GM12878 (cell line): Measurements from ENCODE around the gene SLC25A48. TPM values are rescaled to one million over a fixed set of nuclear protein-coding genes. Genes with fewer than 3 reads are reported as not detected.

Experiments
- ATAC-seq: fragments of 200-7000 bp; cut with Tn5 transposase; 3 replicates; pipeline ENCODE4 v1.9.1; 2020; ENCODE audit warnings: mild to moderate bottlenecking, moderate library complexity
- BruUV-seq: library from RNA; stranded (reverse); fragments of 400-500 nt; replicated peaks from 2 replicates; lab custom pipeline; 2021; lab: Mats Ljungman, UMichigan
- CTCF ChIA-PET: fragments of 300-600 bp; sonication (Branson Sonifier 250); formaldehyde crosslinking; extraction: SDS; loops from one replicate; lab custom pipeline; 2021; ENCODE audit warnings: inconsistent platforms; lab: Yijun Ruan, JAX
- POLR2A ChIA-PET: fragments of 350-600 bp; formaldehyde crosslinking; extraction: SDS; loops from one replicate; lab custom pipeline; 2021; ENCODE audit warnings: inconsistent platforms; lab: Charles Lee
- RAD21 ChIA-PET: fragments of 300-600 bp; sonication (Branson Sonifier 250); formaldehyde crosslinking; loops from one replicate; lab custom pipeline; 2023; ENCODE audit warnings: antibody characterized with exemption; ENCODE audit not compliant: unreplicated experiment; lab: Charles Lee
- SMC1A ChIA-PET: fragments of 300-600 bp; sonication (Branson Sonifier 250); formaldehyde crosslinking; loops from one replicate; lab custom pipeline; 2023; ENCODE audit not compliant: unreplicated experiment, uncharacterized antibody; lab: Charles Lee
- DNase-seq: peaks from one replicate; pipeline ENCODE4 v3.0.0-alpha.2; 2011; ENCODE audit warnings: low read depth, low spot score
- FAIRE-seq: peaks from 3 replicates; lab custom pipeline; 2011; peaks lifted over from hg19 to GRCh38; lab: Jason Lieb, UNC
- H2AFZ ChIP-seq: 2 replicates; pipeline ENCODE4 v1.6.0; 2011; ENCODE audit warnings: low read depth, low read length, control low read depth; ENCODE audit not compliant: control insufficient read depth
- H3K27ac ChIP-seq: 2 replicates; pipeline ENCODE4 v1.5.1; 2011; ENCODE audit warnings: control low read depth; ENCODE audit not compliant: control insufficient read depth, insufficient read depth
- H3K27me3 ChIP-seq, 2 experiments: replicated peaks in 1 of 2; 2 replicates each; pipeline versions ENCODE4 v1.6.0 to v1.6.1; 2011; ENCODE audit warnings: low read length in 1 of 2; ENCODE audit not compliant: control insufficient read depth in 2 of 2, insufficient read depth in 2 of 2
- H3K36me3 ChIP-seq, 2 experiments: 2 replicates each; pipeline ENCODE4 v1.5.1; 2011; ENCODE audit warnings: low read length in 1 of 2; ENCODE audit not compliant: control insufficient read depth in 2 of 2, insufficient read depth in 2 of 2
- H3K4me1 ChIP-seq: 2 replicates; pipeline ENCODE4 v1.6.1; 2011; ENCODE audit warnings: mild to moderate bottlenecking, low read length, moderate library complexity, mixed read lengths; ENCODE audit not compliant: control insufficient read depth, insufficient read depth
- H3K4me2 ChIP-seq: 2 replicates; pipeline ENCODE4 v1.6.0; 2011; ENCODE audit warnings: control low read depth; ENCODE audit not compliant: control insufficient read depth, insufficient read depth
- H3K4me3 ChIP-seq: fragments of 200-600 bp; sonication (generic); 2 replicates; pipeline ENCODE4 v1.5.1; 2016
- H3K79me2 ChIP-seq: 2 replicates; pipeline ENCODE4 v1.6.0; 2011; ENCODE audit warnings: low read length; ENCODE audit not compliant: control insufficient read depth, insufficient read depth
- H3K9ac ChIP-seq: 2 replicates; pipeline ENCODE4 v1.8.0; 2011; ENCODE audit warnings: low read length, control low read depth, mixed read lengths; ENCODE audit not compliant: control insufficient read depth, insufficient read depth
- H3K9me3 ChIP-seq: replicated peaks from 3 replicates; pipeline ENCODE4 v1.5.1; 2011; ENCODE audit warnings: mild to moderate bottlenecking, low read length; ENCODE audit not compliant: control insufficient read depth, insufficient read depth
- H4K20me1 ChIP-seq: 2 replicates; pipeline ENCODE4 v1.6.0; 2011; ENCODE audit not compliant: control insufficient read depth, insufficient read depth
- CREB1 ChIP-seq: IDR thresholded peaks from 2 replicates; pipeline ENCODE4 v1.6.1; 2012; ENCODE audit warnings: low read depth, mild to moderate bottlenecking, inconsistent platforms
- CREM ChIP-seq: IDR thresholded peaks from 2 replicates; pipeline ENCODE4 v1.6.1; 2014; ENCODE audit warnings: antibody characterized with exemption, low read depth
- FOS ChIP-seq: IDR thresholded peaks from 3 replicates; pipeline ENCODE4 v1.6.1; 2011; ENCODE audit warnings: borderline replicate concordance; ENCODE audit not compliant: insufficient read length; ENCODE audit errors: extremely low read depth
- HDGF ChIP-seq: fragments of 450-650 bp; IDR thresholded peaks from 2 replicates; pipeline ENCODE4 v1.6.1; 2016; ENCODE audit warnings: antibody characterized with exemption
- KLF5 ChIP-seq: fragments of 450-650 bp; IDR thresholded peaks from 2 replicates; pipeline ENCODE4 v1.6.1; 2014; ENCODE audit warnings: mild to moderate bottlenecking; ENCODE audit not compliant: partially characterized antibody
- NBN ChIP-seq: fragments of 450-650 bp; IDR thresholded peaks from 2 replicates; pipeline ENCODE4 v1.6.1; 2016
- SIX5 ChIP-seq: IDR thresholded peaks from 2 replicates; pipeline ENCODE4 v1.6.1; 2011; ENCODE audit warnings: mild to moderate bottlenecking, low read depth, low read length, moderate library complexity; ENCODE audit not compliant: severe bottlenecking
- TAF1 ChIP-seq: IDR thresholded peaks from 2 replicates; pipeline ENCODE4 v1.6.1; 2011; ENCODE audit warnings: mild to moderate bottlenecking, low read depth, low read length, borderline replicate concordance
- WGBS: methylation state at CpG from one replicate; pipeline ENCODE4 v1.1.6; 2016; ENCODE audit warnings: low lambda C conversion rate; ENCODE audit not compliant: insufficient replicate concordance, insufficient coverage; ENCODE audit errors: missing lambda C conversion rate; 5-methylcytosine and 5-hydroxymethylcytosine counted together
- in situ Hi-C: fragments of 300-500 bp; cut with MboI; formaldehyde crosslinking; loops from 9 replicates; pipeline ENCODE4 v1.14.3; 2018; ENCODE audit warnings: mixed read lengths
- intact Hi-C: fragments of 100-400 bp; cut with micrococcal nuclease; formaldehyde crosslinking; loops from one replicate; pipeline ENCODE4 v1.14.2; 2022; ENCODE audit not compliant: unreplicated experiment
- polyA plus RNA-seq, 11 experiments: library from polyadenylated mRNA; depleted of rRNA in 4 of 11; unstranded in 6 of 11; stranded (reverse) in 5 of 11; fragments of >200 nt; fragmentation: Nextera tagmentation in 4 of 11; fragmentation: Illumina TruSeq in 1 of 11; extraction: Ambion mirVana in 4 of 11; extraction: Trizol in 1 of 11; gene quantifications; 1 replicate in 1 of 11; 2 replicates in 10 of 11; pipeline versions ENCODE4 v1.2.1 to v1.2.3, GENCODE V29; 2011 to 2016; ENCODE audit warnings: inconsistent platforms in 2 of 11, missing spikeins in 2 of 11, low read depth in 1 of 11
- total RNA-seq, 4 experiments: library from RNA; depleted of rRNA in 3 of 4; stranded (reverse); fragments of >200 nt in 3 of 4; fragmentation: Illumina TruSeq in 1 of 4; extraction: Trizol in 1 of 4; gene quantifications; 2 replicates each; pipeline versions ENCODE4 v1.2.1 to v1.2.3, GENCODE V29; 2013 to 2021
- TF ChIP-seq, protein P1 (sequence below): IDR thresholded peaks from 2 replicates; pipeline ENCODE4 v1.6.1; 2012; ENCODE audit warnings: low read length, inconsistent platforms
- TF ChIP-seq, protein P2 (sequence below), 3 experiments: IDR thresholded peaks in 2 of 3; conservative IDR thresholded peaks in 1 of 3; 2 replicates each; pipeline ENCODE4 v1.5.1; 2011; ENCODE audit warnings: low read depth in 3 of 3, low read length in 3 of 3, mild to moderate bottlenecking in 3 of 3, control low read depth in 2 of 3, moderate library complexity in 2 of 3, inconsistent platforms in 1 of 3, mixed read lengths in 1 of 3; ENCODE audit not compliant: control insufficient read depth in 2 of 3, insufficient read depth in 1 of 3; ENCODE audit errors: extremely low read depth in 1 of 3

Gene SLC25A48
- total and polyA plus RNA-seq, 10 of the 15 experiments (the other 5 are each of a cell fraction or from before 2014, with no cell fraction given) = 0.06 TPM; not detected in 9

DNA sequence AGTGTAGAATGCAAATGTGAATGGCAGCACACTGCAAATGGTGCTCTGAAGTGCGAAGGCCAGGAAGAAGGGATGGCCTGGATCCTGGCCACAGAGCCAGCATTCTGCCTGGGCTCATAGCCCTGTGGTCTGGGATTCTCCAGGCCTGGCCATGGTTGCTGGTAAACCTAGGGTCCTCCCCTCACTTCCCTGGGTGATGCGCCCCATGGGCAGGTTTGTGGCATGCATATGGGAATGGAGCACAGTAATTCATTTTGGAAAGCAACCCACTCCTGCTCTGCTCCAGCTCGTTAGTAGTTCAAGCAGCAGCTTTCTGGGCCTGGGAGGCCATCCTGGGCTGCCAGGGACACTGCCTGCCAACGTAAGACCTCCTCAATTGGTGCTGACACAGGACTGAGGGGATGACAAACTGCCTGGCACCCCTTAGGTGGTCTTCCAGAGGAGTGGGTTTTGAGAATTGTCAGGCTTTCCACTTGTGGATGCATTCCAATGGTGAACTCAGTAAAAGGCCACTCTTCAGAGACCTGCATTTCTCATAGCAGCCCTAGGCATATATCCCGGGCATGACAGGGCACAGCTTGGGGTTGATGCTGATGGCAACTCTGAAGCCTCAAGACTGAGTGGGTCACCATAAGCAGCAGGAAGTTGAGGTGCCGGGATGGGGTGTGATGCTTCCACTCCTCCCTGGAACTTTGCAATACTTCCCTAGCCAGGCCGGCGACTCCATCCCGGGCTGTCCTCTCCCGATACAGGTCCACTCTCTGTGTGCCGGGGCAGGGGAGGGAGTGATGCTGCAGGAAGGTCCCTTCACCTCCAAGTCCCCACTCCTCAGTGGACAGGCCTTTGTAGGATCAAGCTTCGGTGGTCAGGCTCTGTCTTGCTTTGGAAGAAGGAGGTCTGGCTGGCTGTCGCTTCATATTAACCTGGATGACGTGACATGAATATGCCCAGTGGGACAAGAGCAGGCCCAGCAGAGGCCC is 1.2 kb upstream of the SLC25A48 start (continued):
- TF ChIP-seq, protein P1, sequence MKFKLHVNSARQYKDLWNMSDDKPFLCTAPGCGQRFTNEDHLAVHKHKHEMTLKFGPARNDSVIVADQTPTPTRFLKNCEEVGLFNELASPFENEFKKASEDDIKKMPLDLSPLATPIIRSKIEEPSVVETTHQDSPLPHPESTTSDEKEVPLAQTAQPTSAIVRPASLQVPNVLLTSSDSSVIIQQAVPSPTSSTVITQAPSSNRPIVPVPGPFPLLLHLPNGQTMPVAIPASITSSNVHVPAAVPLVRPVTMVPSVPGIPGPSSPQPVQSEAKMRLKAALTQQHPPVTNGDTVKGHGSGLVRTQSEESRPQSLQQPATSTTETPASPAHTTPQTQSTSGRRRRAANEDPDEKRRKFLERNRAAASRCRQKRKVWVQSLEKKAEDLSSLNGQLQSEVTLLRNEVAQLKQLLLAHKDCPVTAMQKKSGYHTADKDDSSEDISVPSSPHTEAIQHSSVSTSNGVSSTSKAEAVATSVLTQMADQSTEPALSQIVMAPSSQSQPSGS = no peak
- no peak for TF ChIP-seq SIX5
- TF ChIP-seq FOS = no peak
- TF ChIP-seq HDGF = no peak
- TF ChIP-seq CREB1 = no peak
- TF ChIP-seq NBN = no peak
- TF ChIP-seq KLF5 = no peak
- no peak for TF ChIP-seq CREM

DNA sequence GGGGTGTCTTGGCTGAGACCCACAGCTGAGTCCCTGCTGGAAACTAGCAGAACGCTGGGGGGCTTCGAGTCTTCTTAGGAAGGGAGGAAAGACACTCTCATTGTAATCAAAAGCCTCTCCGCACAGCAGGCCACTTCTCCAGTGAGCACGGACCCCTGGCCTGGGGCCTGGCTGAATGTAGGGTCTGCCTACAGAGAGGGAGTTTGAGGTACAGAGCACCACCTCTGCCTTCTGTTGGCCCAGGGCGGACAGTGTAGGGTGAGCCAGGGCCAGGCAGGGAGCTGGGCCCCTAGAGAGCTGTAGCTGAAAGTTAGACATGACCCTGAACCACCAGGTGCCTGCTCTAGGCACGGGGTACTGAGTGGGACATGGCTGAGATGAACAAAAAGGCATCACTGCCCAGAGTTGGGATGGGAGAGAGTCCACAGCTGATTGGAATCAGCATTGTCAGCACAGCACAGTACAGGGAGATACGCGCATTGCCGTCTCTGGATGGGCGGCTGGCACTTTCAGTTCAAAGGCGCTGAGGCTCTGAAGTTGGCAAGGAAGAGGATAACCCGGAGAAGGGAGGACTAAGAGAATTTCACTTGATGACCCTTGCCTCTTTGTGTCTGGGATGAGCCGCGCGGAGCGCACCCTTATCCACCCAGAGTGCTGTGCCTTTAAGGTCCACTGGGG is 363 bp upstream of the SLC25A48 start:
- Histone ChIP-seq H3K27me3 (peaks cover 0 to 12% of the 10 kb centered on the region in 2 experiments; a peak in 2 of 4 replicates), H4K20me1 (no peaks in the 10 kb centered on the region; the same call in 1 of the 2 replicates), H2AFZ (no peak overlapping the region), H3K36me3 (no peaks in the 10 kb centered on the region), H3K79me2 (no peaks in the 10 kb centered on the region), H3K9ac (no peak overlapping the region), H3K4me1 (no peaks in the 10 kb centered on the region)
- CTCF ChIA-PET = interaction anchor here (1.0 kb wide), 1 partner anchor 268 kb away, joined by 4 read pairs; no protein-coding TSS in a partner anchor
- POLR2A ChIA-PET = no interaction called here
- SMC1A ChIA-PET = no interaction called here
- intact Hi-C loops = no loop called here
- RAD21 ChIA-PET = no interaction called here
- TF ChIP-seq TAF1 = no peak
- TF ChIP-seq, protein P2, sequence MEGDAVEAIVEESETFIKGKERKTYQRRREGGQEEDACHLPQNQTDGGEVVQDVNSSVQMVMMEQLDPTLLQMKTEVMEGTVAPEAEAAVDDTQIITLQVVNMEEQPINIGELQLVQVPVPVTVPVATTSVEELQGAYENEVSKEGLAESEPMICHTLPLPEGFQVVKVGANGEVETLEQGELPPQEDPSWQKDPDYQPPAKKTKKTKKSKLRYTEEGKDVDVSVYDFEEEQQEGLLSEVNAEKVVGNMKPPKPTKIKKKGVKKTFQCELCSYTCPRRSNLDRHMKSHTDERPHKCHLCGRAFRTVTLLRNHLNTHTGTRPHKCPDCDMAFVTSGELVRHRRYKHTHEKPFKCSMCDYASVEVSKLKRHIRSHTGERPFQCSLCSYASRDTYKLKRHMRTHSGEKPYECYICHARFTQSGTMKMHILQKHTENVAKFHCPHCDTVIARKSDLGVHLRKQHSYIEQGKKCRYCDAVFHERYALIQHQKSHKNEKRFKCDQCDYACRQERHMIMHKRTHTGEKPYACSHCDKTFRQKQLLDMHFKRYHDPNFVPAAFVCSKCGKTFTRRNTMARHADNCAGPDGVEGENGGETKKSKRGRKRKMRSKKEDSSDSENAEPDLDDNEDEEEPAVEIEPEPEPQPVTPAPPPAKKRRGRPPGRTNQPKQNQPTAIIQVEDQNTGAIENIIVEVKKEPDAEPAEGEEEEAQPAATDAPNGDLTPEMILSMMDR (IDR thresholded peaks at IDR 0.05 in 2 of 3, conservative IDR thresholded peaks at IDR 0.05 in 1 of 3; ENCODE audit: control insufficient read depth in 2 of 3, extremely low read depth in 1 of 3, insufficient read depth in 1 of 3, low read depth in 3 of 3, low read length in 3 of 3) = peak; percentile 37 to 70 (median 57); a peak in 4 of 6 replicates
- TF ChIP-seq, all 136 proteins: peak for 1
- no peak overlapping the region for H3K27ac ChIP-seq
- no peak overlapping the region for H3K4me3 ChIP-seq
- FAIRE-seq (no peak), ATAC-seq (peak; percentile 96), DNase-seq (no peak)
- WGBS = 27% methylated on average over 16 of the region's 16 CpGs
- no TSS peak for BruUV-seq
- no peaks in the 10 kb centered on the region; the same call in 2 of the 3 replicates for H3K9me3 ChIP-seq
- in situ Hi-C loops = loop anchor here (5.0 kb wide), 2 partner anchors 277 to 372 kb away; no protein-coding TSS in a partner anchor
- H3K4me2 ChIP-seq = no peak overlapping the region
